ENCODE results near the gene RNF157. TPM values are rescaled to one million over a fixed set of nuclear protein-coding genes. Genes with fewer than 3 reads are reported as not detected.

RNF157 gene
- total RNA-seq, 1 experiment from 2014 or later: 0.86 TPM

DNA sequence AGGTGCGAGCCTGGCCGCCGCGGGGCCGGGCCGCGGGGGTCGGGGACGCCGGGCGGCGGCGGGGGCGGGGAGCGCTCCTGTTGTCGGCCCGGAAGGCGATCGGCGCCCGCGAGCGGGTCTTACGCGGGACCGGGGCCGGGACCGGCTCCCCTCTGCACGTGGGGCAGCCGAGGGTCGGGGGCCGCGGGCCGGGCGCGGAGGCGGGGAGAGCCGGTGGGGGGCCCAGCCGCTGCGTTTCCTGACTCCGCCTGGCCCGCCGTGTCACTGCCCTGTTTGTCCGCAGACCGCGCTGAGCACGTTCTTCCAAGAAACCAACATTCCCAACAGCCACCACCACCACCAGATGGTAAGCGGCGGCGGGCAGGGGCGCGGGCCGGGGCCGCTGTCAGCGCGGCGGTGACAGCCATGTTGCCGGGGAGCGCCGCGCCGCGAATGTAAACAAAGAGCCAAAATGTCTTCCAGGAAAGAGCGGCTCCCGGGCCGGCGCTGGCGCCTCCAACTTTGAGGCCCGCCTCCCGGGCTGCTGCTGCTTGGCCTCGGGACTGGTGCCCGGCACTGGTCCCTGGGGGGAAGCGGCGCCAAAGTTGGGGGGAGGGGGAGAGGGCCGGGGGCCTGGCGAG lies 25.4 kb upstream of the RNF157 start (continued):
- TF ChIP-seq, protein P1, sequence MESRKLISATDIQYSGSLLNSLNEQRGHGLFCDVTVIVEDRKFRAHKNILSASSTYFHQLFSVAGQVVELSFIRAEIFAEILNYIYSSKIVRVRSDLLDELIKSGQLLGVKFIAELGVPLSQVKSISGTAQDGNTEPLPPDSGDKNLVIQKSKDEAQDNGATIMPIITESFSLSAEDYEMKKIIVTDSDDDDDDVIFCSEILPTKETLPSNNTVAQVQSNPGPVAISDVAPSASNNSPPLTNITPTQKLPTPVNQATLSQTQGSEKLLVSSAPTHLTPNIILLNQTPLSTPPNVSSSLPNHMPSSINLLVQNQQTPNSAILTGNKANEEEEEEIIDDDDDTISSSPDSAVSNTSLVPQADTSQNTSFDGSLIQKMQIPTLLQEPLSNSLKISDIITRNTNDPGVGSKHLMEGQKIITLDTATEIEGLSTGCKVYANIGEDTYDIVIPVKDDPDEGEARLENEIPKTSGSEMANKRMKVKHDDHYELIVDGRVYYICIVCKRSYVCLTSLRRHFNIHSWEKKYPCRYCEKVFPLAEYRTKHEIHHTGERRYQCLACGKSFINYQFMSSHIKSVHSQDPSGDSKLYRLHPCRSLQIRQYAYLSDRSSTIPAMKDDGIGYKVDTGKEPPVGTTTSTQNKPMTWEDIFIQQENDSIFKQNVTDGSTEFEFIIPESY (IDR thresholded peaks at IDR 0.05; ENCODE audit: extremely low read depth, insufficient replicate concordance, low read length): no peak

DNA sequence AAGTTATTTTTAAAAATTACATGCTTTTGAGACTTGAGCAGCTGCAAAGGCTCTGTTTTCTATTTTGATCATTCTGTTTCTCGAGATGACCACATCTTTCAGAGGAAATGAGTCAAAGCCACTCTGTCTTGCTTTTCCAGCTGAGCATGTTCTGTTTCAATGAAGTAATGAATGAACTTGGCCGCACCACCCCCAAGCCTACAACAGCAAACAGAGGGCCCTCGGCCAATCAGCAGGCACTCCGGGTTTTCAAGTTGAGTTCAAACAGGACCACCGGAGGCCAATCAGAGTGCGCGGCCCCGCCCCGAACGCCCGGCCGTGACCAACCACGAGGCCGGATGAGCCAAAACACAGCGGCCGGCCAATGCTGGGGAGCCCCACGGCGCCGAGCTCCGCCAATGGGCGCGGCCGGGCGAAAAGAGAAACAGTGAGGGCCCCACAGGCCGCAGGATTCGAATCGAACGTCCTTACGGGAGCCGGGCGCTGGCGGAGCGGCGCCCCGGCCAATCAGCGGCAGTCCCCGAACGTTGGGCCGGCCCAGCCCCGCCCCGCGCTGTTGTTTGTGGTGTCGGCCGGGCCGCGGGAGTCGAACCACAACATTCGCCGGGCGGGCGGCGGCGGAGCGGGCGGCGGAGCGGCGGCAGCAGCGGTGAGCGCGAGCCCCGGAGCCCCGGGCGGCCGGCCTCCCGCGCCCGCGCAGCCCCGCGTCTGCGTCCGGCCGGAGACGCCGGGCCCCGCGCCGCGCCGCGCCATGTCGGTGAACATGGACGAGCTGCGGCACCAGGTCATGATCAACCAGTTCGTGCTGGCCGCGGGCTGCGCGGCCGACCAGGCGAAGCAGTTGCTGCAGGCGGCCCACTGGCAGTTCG lies 24.7 kb upstream of the RNF157 start, which contains the start of gene UBALD2:
Gene UBALD2, plus strand, starts transcription at position 594 of the 869 bp plus-strand sequence. Its CDS starts 158 bp downstream, at position 752.
- TF ChIP-seq ZFX (IDR thresholded peaks at IDR 0.05): peak; percentile 73; the same call in 1 of the 2 replicates
- peak; percentile 99 for TF ChIP-seq SP1 (IDR thresholded peaks at IDR 0.05; ENCODE audit: low read depth)
- TF ChIP-seq SIN3A (IDR thresholded peaks at IDR 0.05; ENCODE audit: low read depth): peak; percentile 65
- TF ChIP-seq POLR2A (IDR thresholded peaks at IDR 0.05; ENCODE audit: borderline replicate concordance, extremely low read depth, insufficient read depth, insufficient read length): peak; percentile 69
- peak; percentile 96 for TF ChIP-seq TCF7L2 (IDR thresholded peaks at IDR 0.05; ENCODE audit: borderline replicate concordance, extremely low read depth, insufficient read depth, insufficient read length)
- no peak for TF ChIP-seq EZH2phosphoT487 (IDR thresholded peaks at IDR 0.05; ENCODE audit: borderline replicate concordance)
- TF ChIP-seq ZNF274 (IDR thresholded peaks at IDR 0.05; ENCODE audit: low read depth, low read length): no peak
- peak; percentile 77 for TF ChIP-seq POLR2AphosphoS5 (IDR thresholded peaks at IDR 0.05; ENCODE audit: low read depth, low read length)
- peak; percentile 66 for TF ChIP-seq CBX3 (IDR thresholded peaks at IDR 0.05; ENCODE audit: low read depth)
- ChIA-PET POLR2A (interaction anchor here (0.6 to 1.9 kb wide), 8 partner anchors 9 to 485 kb away, joined by 3 to 17 read pairs (median 3); no protein-coding TSS in a partner anchor), RAD21 (ENCODE audit: low non-redundant PET in 1 of 2, low total read pairs in 2 of 2, uncharacterized antibody in 2 of 2, unreplicated experiment in 2 of 2) (interaction anchor here (0.6 to 1.4 kb wide), 3 partner anchors 15 to 144 kb away, joined by 3 to 5 read pairs (median 3); no protein-coding TSS in a partner anchor), CTCF (interaction anchor here (1.2 to 3.4 kb wide), 4 partner anchors 15 to 360 kb away, joined by 3 to 34 read pairs (median 6); no protein-coding TSS in a partner anchor)
- DNase-seq (ENCODE audit: low read depth, low spot score): peak; percentile 99
- Histone ChIP-seq H3K9me3 (ENCODE audit: control insufficient read depth in 1 of 2, insufficient read depth in 1 of 2, low read depth in 1 of 2, low read length in 2 of 2) (no peaks in the 10 kb centered on the region), H4K20me1 (ENCODE audit: insufficient read depth) (no peaks in the 10 kb centered on the region), H3K36me3 (ENCODE audit: control insufficient read depth in 1 of 2, insufficient read depth in 2 of 2, low read length in 2 of 2) (peaks cover 3 to 11% of the 10 kb centered on the region in 2 experiments; a peak in 2 of 4 replicates), H3K9me2 (ENCODE audit: insufficient read depth) (no peaks in the 10 kb centered on the region), H3K4me2 (ENCODE audit: low read length) (peak within 1 kb of the TSS; percentile 90), H3K4me1 (ENCODE audit: control insufficient read depth in 1 of 2, insufficient read depth in 2 of 2, low read length in 2 of 2) (peaks cover 25 to 39% of the 10 kb centered on the region in 2 experiments), H3K4me3 (replicated peaks in 1 of 2; ENCODE audit: low read depth in 1 of 2, low read length in 2 of 2) (peak within 1 kb of the TSS; percentile 70 to 82), H3K9ac (ENCODE audit: low read length) (peak within 1 kb of the TSS; percentile 74), H3K27ac (ENCODE audit: low read depth, low read length) (peak within 1 kb of the TSS; percentile 68), H3K27me3 (ENCODE audit: insufficient read depth, low read length) (no peaks in the 10 kb centered on the region), H2AFZ (ENCODE audit: low read depth, low read length, poor library complexity, severe bottlenecking) (no peak within 1 kb of the TSS), H3K79me2 (ENCODE audit: insufficient read depth, low read length) (peaks cover 24% of the 10 kb centered on the region)
- ATAC-seq: peak; percentile 96
- intact Hi-C loops (cut with micrococcal nuclease): no loop called here
- no TSS peak for BruUV-seq (replicated peaks)

Data from HCT116 (cell line).